ENCODE results near the gene UROC1.

UROC1 gene

DNA sequence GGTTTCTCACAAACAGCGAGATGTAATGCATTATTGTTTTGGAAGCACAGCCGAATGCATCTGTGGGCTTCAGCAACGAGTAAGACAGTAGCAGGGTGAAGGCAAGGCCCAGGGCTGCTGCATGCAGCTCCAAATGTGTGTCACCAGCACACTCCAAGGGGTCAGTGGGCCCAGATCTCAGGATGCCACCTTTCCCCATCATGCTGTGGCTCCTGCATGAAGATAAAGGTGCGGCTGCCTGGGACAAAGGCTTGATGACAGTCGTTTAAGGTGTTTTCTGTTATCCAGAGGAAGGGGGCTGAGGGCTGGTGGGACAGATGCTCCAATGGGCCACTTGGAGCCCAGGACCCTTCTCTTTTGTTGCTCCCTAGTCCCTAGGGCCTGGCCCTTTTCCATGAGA is 28.0 kb upstream of the UROC1 start:
- no CpG with 5 or more reads among the region's 5 CpGs for WGBS (ENCODE audit: insufficient coverage, insufficient read length)
- H3K36me3 ChIP-seq (ENCODE audit: control insufficient read depth, insufficient read depth, low read length): no peaks in the 10 kb centered on the region; the same call in 1 of the 2 replicates
- H3K4me1 ChIP-seq (ENCODE audit: control insufficient read depth, insufficient read depth, low read length): peaks cover 7% of the 10 kb centered on the region
- no peaks in the 10 kb centered on the region for H3K27me3 ChIP-seq (ENCODE audit: control insufficient read depth, insufficient read depth, low read length)
- H3K4me3 ChIP-seq (ENCODE audit: low read length): no peak overlapping the region
- no peaks in the 10 kb centered on the region for H3K9me3 ChIP-seq (ENCODE audit: control insufficient read depth, insufficient read depth, low read length)
- DNase-seq (ENCODE audit: low read depth, low spot score): no peak
- H3K27ac ChIP-seq (ENCODE audit: low read length): no peak overlapping the region

DNA sequence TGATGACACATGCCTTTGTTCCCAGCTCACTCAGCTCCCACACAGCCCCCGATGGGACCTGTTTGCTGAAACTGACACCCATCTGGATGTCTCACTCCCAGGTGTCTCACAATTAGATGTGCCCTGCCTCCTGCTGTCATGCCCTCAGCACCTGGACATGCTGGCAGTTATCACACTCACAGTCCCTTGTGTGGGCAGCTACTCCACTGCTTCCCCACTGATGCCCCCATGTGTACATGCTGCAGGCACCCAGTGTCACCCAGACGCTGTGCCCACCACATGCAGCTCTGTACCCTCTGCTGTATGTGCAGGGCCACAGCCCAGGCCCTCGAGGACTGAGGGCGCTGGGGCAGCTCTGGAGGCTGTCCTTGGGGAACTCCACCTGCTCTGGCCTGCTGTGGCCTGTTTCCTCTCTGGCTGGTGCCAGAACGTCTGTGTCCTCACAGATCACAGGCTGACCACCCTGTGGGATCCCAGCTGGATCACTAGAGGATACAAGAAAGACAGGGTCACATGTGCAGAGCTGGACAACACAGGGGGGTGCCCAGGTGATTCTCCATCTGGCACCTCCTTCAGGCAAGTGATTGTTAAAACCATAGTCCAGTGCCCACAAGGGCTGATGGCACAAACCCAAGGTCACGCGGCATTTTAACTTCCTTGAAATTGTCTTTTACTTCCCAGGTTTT is 27.2 kb upstream of the UROC1 start:
- no peak for DNase-seq (ENCODE audit: low read depth, low spot score)
- Histone ChIP-seq H3K36me3 (ENCODE audit: control insufficient read depth, insufficient read depth, low read length) (no peaks in the 10 kb centered on the region; the same call in 1 of the 2 replicates), H3K9me3 (ENCODE audit: control insufficient read depth, insufficient read depth, low read length) (no peaks in the 10 kb centered on the region), H3K4me3 (ENCODE audit: low read length) (no peak overlapping the region), H3K4me1 (ENCODE audit: control insufficient read depth, insufficient read depth, low read length) (peaks cover 5% of the 10 kb centered on the region), H3K27ac (ENCODE audit: low read length) (no peak overlapping the region), H3K27me3 (ENCODE audit: control insufficient read depth, insufficient read depth, low read length) (no peaks in the 10 kb centered on the region)
- WGBS (ENCODE audit: insufficient coverage, insufficient read length): no CpG with 5 or more reads among the region's 7 CpGs

DNA sequence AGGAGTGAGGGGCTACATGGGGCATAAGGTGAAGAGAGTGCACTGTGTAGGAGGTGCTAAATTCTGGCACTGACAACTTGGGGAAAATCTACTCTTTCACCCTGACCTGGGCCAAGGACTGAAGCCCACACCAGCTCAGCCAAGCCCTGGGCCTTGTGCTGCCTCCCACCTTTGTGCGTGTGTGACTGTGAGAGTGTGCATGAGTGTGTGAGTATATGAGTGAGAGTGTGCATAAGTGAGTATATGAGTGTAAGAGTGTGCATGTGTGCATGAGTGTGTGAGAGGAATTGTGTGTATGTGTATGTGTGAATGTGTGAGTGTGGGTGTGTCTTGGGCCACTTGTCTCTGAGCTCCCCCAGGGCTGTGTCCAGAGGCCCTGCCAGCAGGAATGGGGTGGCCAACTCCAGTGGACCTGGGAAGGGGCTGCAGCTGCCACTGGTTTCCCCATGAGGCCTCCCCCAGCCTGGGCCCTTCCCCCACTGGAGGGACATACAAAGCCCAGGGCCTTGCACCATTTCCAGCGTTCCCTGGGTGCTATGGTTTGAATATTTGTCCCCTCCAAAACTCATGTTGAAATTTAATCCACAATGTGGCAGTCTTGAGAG is 26.0 kb upstream of the UROC1 start:
- H3K4me3 ChIP-seq (ENCODE audit: low read length): no peak overlapping the region
- no CpG with 5 or more reads among the region's 2 CpGs for WGBS (ENCODE audit: insufficient coverage, insufficient read length)
- H3K36me3 ChIP-seq (ENCODE audit: control insufficient read depth, insufficient read depth, low read length): no peaks in the 10 kb centered on the region; the same call in 1 of the 2 replicates

DNA sequence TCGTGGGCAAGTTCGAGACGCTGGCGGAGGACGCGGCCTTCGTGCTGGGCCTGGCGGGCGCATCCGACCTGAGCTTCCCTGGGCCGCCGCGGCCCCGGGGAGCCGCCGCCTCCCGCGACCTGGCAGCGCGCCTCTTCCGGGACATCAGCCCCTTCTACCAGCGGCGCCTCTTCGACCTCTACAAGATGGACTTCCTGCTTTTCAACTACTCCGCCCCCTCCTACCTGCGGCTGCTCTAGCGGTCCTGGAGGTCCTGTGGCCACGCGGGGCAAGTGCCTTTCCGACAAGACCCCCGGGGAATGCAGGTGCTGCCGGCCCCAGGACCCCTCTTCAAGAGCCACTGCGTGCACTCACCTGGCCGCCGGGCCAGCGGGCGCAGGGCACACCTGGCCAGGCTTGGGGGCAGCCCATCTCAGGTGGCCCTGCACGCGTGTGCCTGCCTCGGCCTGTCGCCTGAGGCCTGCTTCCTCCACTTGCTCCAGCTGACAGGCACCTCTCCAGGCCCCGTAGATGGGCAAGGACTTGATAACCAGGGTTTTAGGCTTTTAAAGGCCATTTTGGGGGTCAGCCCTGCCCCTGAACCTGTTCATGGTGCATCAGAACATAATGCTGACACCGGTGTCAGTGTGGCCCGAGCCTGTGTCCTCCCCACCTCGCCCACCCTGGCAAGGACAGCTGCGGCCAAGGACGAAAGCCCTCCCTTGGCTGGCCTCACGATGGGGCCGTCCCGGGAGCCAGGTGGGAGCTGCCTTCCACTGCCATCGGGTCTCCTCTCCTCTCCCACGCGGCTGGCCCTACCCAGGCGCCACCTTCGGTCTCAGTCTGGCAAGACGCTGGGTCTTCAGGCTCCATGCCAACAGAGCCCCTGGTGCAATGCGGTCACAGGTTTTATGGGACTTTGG is 25.0 kb upstream of the UROC1 start:
- H3K27me3 ChIP-seq (ENCODE audit: control insufficient read depth, insufficient read depth, low read length): no peaks in the 10 kb centered on the region
- DNase-seq (ENCODE audit: low read depth, low spot score): no peak
- H3K9me3 ChIP-seq (ENCODE audit: control insufficient read depth, insufficient read depth, low read length): no peaks in the 10 kb centered on the region
- no peak overlapping the region for H3K4me3 ChIP-seq (ENCODE audit: low read length)
- no peak overlapping the region for H3K27ac ChIP-seq (ENCODE audit: low read length)
- no CpG with 5 or more reads among the region's 57 CpGs for WGBS (ENCODE audit: insufficient coverage, insufficient read length)
- no peaks in the 10 kb centered on the region; the same call in 1 of the 2 replicates for H3K36me3 ChIP-seq (ENCODE audit: control insufficient read depth, insufficient read depth, low read length)
- 0 out of 2 replicates have a peak, but pooled peaks cover under 1% of the 10 kb centered on the region for H3K4me1 ChIP-seq (ENCODE audit: control insufficient read depth, insufficient read depth, low read length)

More for the DNA sequence above, 26.0 kb upstream of the UROC1 start:
- no peak overlapping the region for H3K27ac ChIP-seq (ENCODE audit: low read length)
- H3K4me1 ChIP-seq (ENCODE audit: control insufficient read depth, insufficient read depth, low read length): peaks cover 4% of the 10 kb centered on the region
- H3K9me3 ChIP-seq (ENCODE audit: control insufficient read depth, insufficient read depth, low read length): no peaks in the 10 kb centered on the region
- H3K27me3 ChIP-seq (ENCODE audit: control insufficient read depth, insufficient read depth, low read length): no peaks in the 10 kb centered on the region
- DNase-seq (ENCODE audit: low read depth, low spot score): no peak

DNA sequence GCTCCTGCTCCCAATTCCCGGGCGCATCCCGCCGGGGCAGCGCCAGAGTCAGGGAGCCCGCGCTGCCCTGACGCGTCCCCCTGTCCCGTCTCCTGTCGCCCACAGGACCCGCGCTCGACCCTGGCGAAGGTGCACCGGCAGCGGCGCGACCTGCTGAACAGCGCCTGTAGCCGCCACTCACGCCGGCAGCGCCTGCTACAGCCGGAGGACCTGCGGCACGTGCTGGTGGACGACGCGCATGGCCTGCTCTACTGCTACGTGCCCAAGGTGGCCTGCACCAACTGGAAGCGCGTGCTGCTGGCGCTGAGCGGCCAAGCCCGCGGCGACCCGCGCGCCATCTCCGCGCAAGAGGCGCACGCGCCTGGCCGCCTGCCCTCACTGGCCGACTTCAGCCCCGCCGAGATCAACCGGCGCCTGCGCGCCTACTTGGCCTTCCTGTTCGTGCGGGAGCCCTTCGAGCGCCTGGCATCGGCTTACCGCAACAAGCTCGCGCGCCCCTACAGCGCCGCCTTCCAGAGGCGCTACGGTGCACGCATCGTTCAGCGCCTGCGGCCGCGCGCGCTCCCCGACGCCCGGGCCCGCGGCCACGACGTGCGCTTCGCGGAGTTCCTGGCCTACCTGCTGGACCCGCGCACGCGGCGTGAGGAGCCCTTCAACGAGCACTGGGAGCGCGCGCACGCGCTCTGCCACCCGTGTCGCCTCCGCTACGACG is 24.2 kb upstream of the UROC1 start:
- DNase-seq (ENCODE audit: low read depth, low spot score): no peak
- no CpG with 5 or more reads among the region's 101 CpGs for WGBS (ENCODE audit: insufficient coverage, insufficient read length)

DNA sequence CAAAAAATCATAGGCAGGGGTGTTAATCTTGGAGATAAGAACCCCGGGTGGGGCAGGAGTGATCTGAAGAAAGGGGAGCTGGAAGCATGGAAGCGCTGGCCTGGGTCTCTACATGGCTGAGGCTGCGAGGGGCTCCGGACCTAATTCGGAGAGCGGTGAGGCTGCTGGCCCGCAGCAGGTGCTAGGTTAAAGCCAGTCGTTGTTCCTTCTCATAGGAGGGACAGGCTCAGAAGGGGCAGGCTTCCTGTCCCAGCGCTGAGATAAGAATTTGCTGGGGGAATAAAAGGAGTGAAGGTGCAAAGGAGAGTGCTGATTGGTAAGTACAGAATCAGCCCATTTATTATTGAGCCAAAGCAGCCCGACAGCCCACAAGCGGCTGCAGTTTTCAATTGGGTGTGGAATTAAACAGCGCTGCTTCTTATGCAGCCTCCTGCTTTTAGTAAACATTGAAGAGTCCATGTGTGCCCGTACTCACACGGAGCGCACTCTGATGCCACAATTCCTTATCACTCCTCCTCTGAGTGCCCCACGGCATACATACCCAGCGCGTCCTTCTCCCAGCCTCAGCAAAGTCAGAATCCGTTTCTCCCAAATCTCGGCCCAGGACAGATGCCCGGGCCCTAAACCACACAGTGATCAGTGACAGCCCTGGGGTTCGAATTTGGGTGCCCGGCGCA is 23.5 kb upstream of the UROC1 start:
- DNase-seq (ENCODE audit: low read depth, low spot score): no peak
- no peaks in the 10 kb centered on the region for H3K9me3 ChIP-seq (ENCODE audit: control insufficient read depth, insufficient read depth, low read length)
- no peaks in the 10 kb centered on the region for H3K27me3 ChIP-seq (ENCODE audit: control insufficient read depth, insufficient read depth, low read length)
- no peaks in the 10 kb centered on the region; the same call in 1 of the 2 replicates for H3K36me3 ChIP-seq (ENCODE audit: control insufficient read depth, insufficient read depth, low read length)
- WGBS (ENCODE audit: insufficient coverage, insufficient read length): no CpG with 5 or more reads among the region's 24 CpGs
- no peak overlapping the region for H3K27ac ChIP-seq (ENCODE audit: low read length)
- H3K4me1 ChIP-seq (ENCODE audit: control insufficient read depth, insufficient read depth, low read length): no peaks in the 10 kb centered on the region
- no peak overlapping the region for H3K4me3 ChIP-seq (ENCODE audit: low read length)

More for the DNA sequence above, 24.2 kb upstream of the UROC1 start:
- Histone ChIP-seq H3K9me3 (ENCODE audit: control insufficient read depth, insufficient read depth, low read length) (no peaks in the 10 kb centered on the region), H3K4me3 (ENCODE audit: low read length) (no peak overlapping the region), H3K36me3 (ENCODE audit: control insufficient read depth, insufficient read depth, low read length) (no peaks in the 10 kb centered on the region; the same call in 1 of the 2 replicates), H3K27ac (ENCODE audit: low read length) (no peak overlapping the region), H3K27me3 (ENCODE audit: control insufficient read depth, insufficient read depth, low read length) (no peaks in the 10 kb centered on the region), H3K4me1 (ENCODE audit: control insufficient read depth, insufficient read depth, low read length) (no peaks in the 10 kb centered on the region)

DNA sequence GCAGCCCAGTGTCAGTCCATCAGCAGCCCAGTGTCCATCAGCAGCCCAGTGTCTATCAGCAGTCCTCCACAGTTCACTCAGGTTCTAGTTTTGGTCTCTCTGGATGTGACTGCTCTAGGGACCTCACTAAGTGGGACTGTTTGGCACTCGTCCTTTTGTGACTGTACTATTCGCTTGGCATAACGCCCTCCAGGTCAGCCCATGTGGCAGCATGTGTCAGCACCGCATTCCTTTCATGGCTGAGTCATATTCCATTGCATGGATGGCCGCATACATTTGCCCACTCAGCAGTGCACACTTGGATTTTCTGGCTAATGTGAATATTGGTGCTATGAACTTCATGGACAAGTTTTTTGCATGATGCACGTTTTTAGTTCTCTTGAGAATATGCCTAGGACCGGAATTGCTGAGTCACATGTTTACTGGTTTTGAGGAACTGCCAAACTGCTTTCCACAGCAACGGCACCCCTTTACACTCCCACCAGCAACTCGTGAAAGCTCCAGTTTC is 22.8 kb upstream of the UROC1 start:
- WGBS (ENCODE audit: insufficient coverage, insufficient read length): no CpG with 5 or more reads among the region's 9 CpGs
- Histone ChIP-seq H3K27ac (ENCODE audit: low read length) (no peak overlapping the region), H3K4me1 (ENCODE audit: control insufficient read depth, insufficient read depth, low read length) (no peaks in the 10 kb centered on the region), H3K27me3 (ENCODE audit: control insufficient read depth, insufficient read depth, low read length) (no peaks in the 10 kb centered on the region), H3K36me3 (ENCODE audit: control insufficient read depth, insufficient read depth, low read length) (no peaks in the 10 kb centered on the region; the same call in 1 of the 2 replicates), H3K4me3 (ENCODE audit: low read length) (no peak overlapping the region), H3K9me3 (ENCODE audit: control insufficient read depth, insufficient read depth, low read length) (no peaks in the 10 kb centered on the region)
- DNase-seq (ENCODE audit: low read depth, low spot score): no peak

DNA sequence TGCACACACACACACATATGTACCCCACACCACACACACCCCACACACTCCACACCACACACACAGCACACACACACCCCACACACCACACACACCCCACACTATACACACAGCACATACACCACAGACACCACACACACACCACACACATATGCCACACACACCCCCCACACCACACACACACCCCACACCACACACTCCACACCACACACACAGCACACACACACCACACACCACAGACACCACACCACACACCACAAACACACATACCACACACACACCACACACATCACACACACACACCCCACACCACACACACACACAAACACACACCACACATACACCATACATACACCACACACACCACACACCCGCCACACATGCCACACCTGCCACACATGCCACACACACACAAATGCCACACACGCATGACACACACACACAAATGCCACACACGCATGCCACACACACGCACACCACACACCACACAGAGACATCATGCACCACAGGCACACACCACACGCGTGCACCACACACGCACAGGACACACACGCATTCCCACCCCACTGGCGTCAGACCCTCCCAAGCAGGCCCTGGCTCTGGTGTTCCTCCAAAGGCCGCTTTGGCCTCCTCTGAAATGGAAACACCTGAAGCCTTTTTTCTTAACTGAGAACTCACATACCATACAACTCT is 22.1 kb upstream of the UROC1 start:
- no CpG with 5 or more reads among the region's 10 CpGs for WGBS (ENCODE audit: insufficient coverage, insufficient read length)
- DNase-seq (ENCODE audit: low read depth, low spot score): no peak
- Histone ChIP-seq H3K4me1 (ENCODE audit: control insufficient read depth, insufficient read depth, low read length) (no peaks in the 10 kb centered on the region), H3K9me3 (ENCODE audit: control insufficient read depth, insufficient read depth, low read length) (no peaks in the 10 kb centered on the region), H3K27me3 (ENCODE audit: control insufficient read depth, insufficient read depth, low read length) (no peaks in the 10 kb centered on the region), H3K4me3 (ENCODE audit: low read length) (no peak overlapping the region), H3K27ac (ENCODE audit: low read length) (no peak overlapping the region), H3K36me3 (ENCODE audit: control insufficient read depth, insufficient read depth, low read length) (no peaks in the 10 kb centered on the region; the same call in 1 of the 2 replicates)

DNA sequence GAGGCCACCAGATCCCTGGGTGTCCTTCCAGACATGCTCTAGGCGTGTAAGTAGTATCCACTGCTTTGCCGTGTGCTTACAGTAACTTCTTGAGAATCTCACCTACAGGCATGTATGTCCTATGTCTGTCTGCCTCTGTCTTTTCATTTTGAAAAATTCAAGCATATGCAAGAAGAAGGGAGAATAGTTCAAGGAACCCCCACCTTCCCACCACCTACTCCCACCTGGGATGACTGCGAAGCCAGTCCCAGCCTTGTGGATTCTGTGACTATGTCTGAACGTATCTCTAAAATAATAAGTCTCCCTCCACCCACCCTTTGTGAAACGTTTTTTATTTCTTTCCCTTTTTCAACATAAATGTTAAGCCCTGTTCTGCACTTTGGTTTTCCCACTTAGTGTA is 21.4 kb upstream of the UROC1 start:
- H3K27me3 ChIP-seq (ENCODE audit: control insufficient read depth, insufficient read depth, low read length): no peaks in the 10 kb centered on the region
- H3K4me1 ChIP-seq (ENCODE audit: control insufficient read depth, insufficient read depth, low read length): no peaks in the 10 kb centered on the region
- H3K9me3 ChIP-seq (ENCODE audit: control insufficient read depth, insufficient read depth, low read length): no peaks in the 10 kb centered on the region
- no peak for DNase-seq (ENCODE audit: low read depth, low spot score)
- no peak overlapping the region for H3K27ac ChIP-seq (ENCODE audit: low read length)
- no peaks in the 10 kb centered on the region; the same call in 1 of the 2 replicates for H3K36me3 ChIP-seq (ENCODE audit: control insufficient read depth, insufficient read depth, low read length)
- H3K4me3 ChIP-seq (ENCODE audit: low read length): no peak overlapping the region
- WGBS (ENCODE audit: insufficient coverage, insufficient read length): no CpG with 5 or more reads among the region's 5 CpGs

Measured in iPS DF 6.9 (cell line).